ENCODE results near the gene RIMOC1.

GRCh38 chr5:41876678-41877077 lies 27.5 kb upstream of the RIMOC1 start:
- TF ChIP-seq, protein P1, sequence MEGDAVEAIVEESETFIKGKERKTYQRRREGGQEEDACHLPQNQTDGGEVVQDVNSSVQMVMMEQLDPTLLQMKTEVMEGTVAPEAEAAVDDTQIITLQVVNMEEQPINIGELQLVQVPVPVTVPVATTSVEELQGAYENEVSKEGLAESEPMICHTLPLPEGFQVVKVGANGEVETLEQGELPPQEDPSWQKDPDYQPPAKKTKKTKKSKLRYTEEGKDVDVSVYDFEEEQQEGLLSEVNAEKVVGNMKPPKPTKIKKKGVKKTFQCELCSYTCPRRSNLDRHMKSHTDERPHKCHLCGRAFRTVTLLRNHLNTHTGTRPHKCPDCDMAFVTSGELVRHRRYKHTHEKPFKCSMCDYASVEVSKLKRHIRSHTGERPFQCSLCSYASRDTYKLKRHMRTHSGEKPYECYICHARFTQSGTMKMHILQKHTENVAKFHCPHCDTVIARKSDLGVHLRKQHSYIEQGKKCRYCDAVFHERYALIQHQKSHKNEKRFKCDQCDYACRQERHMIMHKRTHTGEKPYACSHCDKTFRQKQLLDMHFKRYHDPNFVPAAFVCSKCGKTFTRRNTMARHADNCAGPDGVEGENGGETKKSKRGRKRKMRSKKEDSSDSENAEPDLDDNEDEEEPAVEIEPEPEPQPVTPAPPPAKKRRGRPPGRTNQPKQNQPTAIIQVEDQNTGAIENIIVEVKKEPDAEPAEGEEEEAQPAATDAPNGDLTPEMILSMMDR (IDR thresholded peaks at IDR 0.05; ENCODE audit: poor library complexity) = no peak
- TF ChIP-seq EZH2 (IDR thresholded peaks at IDR 0.05; ENCODE audit: borderline replicate concordance) (no peak), EZH2phosphoT487 (IDR thresholded peaks at IDR 0.05; ENCODE audit: low read depth, severe bottlenecking, unreplicated experiment) (no peak)

All from hepatocyte (in vitro differentiated cells).